HEK293 (cell line): ENCODE data around the gene OPALIN.

Experiments used
- BCL11A ChIP-seq: fragments of 450-650 bp; formaldehyde crosslinking; IDR thresholded peaks from 2 replicates; pipeline ENCODE4 v1.5.1; 2016; ENCODE audit warnings: low read depth, missing biosample characterization, missing genetic modification characterization
- YY1 ChIP-seq: fragments of 450-650 bp; formaldehyde crosslinking; IDR thresholded peaks from 2 replicates; pipeline ENCODE4 v1.5.1; 2018; ENCODE audit warnings: missing biosample characterization, missing genetic modification characterization
- ZNF10 ChIP-seq: fragments of 450-650 bp; formaldehyde crosslinking; IDR thresholded peaks from 2 replicates; pipeline ENCODE4 v1.5.1; 2017; ENCODE audit warnings: missing biosample characterization, missing genetic modification characterization
- ZNF19 ChIP-seq: fragments of 450-650 bp; formaldehyde crosslinking; IDR thresholded peaks from 2 replicates; pipeline ENCODE4; 2016; ENCODE audit warnings: missing biosample characterization, missing genetic modification characterization, low read depth
- ZNF24 ChIP-seq: fragments of 450-650 bp; formaldehyde crosslinking; IDR thresholded peaks from 2 replicates; pipeline ENCODE4 v1.5.1; 2016; ENCODE audit warnings: missing biosample characterization, missing genetic modification characterization
- ZNF274 ChIP-seq, 2 experiments: fragments of 200-500 bp in 1 of 2; fragments of 450-650 bp in 1 of 2; sonication (Bioruptor generic) in 1 of 2; formaldehyde crosslinking in 1 of 2; IDR thresholded peaks; 2 replicates each; pipeline versions ENCODE4 v1.5.1 to v1.6.1; 2014 to 2016; ENCODE audit warnings: borderline replicate concordance in 1 of 2, inconsistent platforms in 1 of 2, low read length in 1 of 2, missing biosample characterization in 1 of 2, missing genetic modification characterization in 1 of 2
- ZNF335 ChIP-seq: fragments of 450-650 bp; formaldehyde crosslinking; conservative IDR thresholded peaks from 2 replicates; pipeline ENCODE4 v1.5.1; 2016; ENCODE audit warnings: missing biosample characterization, missing genetic modification characterization
- ZNF76 ChIP-seq: fragments of 450-650 bp; formaldehyde crosslinking; IDR thresholded peaks from 2 replicates; pipeline ENCODE4; 2016; ENCODE audit warnings: low read depth, missing biosample characterization, missing genetic modification characterization, borderline replicate concordance
- ZXDB ChIP-seq: fragments of 450-650 bp; formaldehyde crosslinking; IDR thresholded peaks from 2 replicates; pipeline ENCODE4 v1.5.1; 2016; ENCODE audit warnings: missing biosample characterization, missing genetic modification characterization
- TF ChIP-seq, protein P1 (sequence below): fragments of 450-650 bp; formaldehyde crosslinking; IDR thresholded peaks from 2 replicates; pipeline ENCODE4 v1.5.1; 2016; ENCODE audit warnings: missing biosample characterization, missing genetic modification characterization, low read depth
- TF ChIP-seq, protein P2 (sequence below): fragments of 450-650 bp; formaldehyde crosslinking; IDR thresholded peaks from 2 replicates; pipeline ENCODE4 v1.5.1; 2016; ENCODE audit warnings: missing biosample characterization, missing genetic modification characterization
- TF ChIP-seq, protein P3 (sequence below): fragments of 450-650 bp; formaldehyde crosslinking; IDR thresholded peaks from 2 replicates; pipeline ENCODE4 v1.5.1; 2016; ENCODE audit warnings: missing biosample characterization, missing genetic modification characterization, borderline replicate concordance
- TF ChIP-seq, protein P4 (sequence below): sonication (generic); formaldehyde crosslinking; IDR thresholded peaks from 2 replicates; pipeline ENCODE4 v1.8.1; 2022; ENCODE audit warnings: mild to moderate bottlenecking, moderate library complexity, missing genetic modification reagents
- TF ChIP-seq, protein P5 (sequence below): fragments of 450-650 bp; formaldehyde crosslinking; IDR thresholded peaks from 2 replicates; pipeline ENCODE4 v1.5.1; 2016; ENCODE audit warnings: missing biosample characterization, missing genetic modification characterization

DNA sequence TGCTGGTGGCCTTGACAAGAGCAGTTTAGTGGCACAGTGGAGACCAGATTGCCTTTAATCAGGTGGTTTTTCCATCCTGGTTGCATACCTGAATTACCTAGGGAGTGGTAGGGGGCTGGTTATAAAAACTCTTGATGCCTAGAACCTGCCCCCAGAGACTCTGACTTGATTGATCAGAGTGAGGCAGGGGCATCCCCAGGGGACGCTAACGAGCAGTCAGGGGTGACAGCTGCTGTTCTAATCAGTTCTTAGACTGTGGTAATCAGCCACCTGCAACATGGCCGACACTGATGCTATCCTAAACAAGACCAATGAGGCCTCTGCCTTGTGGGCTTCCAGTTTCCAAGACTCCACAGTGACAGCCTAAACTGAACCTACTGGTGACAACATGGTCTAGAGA, 2.0 kb upstream of the OPALIN start:
- TF ChIP-seq ZNF19 (no peak), ZNF335 (tag by site-specific recombination) (no peak), ZNF274 (IDR thresholded peaks at IDR 0.05; ENCODE audit: low read length) (no peak), ZNF274 (tag by site-specific recombination; IDR thresholded peaks at IDR 0.05; ENCODE audit: borderline replicate concordance) (no peak), ZNF10 (no peak), ZNF24 (tag by site-specific recombination) (no peak), ZXDB (tag by site-specific recombination) (no peak), YY1 (tag by site-specific recombination) (no peak), BCL11A (tag by site-specific recombination) (no peak), ZNF76 (tag by site-specific recombination) (no peak)
- TF ChIP-seq, protein P1, sequence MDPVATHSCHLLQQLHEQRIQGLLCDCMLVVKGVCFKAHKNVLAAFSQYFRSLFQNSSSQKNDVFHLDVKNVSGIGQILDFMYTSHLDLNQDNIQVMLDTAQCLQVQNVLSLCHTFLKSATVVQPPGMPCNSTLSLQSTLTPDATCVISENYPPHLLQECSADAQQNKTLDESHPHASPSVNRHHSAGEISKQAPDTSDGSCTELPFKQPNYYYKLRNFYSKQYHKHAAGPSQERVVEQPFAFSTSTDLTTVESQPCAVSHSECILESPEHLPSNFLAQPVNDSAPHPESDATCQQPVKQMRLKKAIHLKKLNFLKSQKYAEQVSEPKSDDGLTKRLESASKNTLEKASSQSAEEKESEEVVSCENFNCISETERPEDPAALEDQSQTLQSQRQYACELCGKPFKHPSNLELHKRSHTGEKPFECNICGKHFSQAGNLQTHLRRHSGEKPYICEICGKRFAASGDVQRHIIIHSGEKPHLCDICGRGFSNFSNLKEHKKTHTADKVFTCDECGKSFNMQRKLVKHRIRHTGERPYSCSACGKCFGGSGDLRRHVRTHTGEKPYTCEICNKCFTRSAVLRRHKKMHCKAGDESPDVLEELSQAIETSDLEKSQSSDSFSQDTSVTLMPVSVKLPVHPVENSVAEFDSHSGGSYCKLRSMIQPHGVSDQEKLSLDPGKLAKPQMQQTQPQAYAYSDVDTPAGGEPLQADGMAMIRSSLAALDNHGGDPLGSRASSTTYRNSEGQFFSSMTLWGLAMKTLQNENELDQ (tag by site-specific recombination), result no peak
- TF ChIP-seq, protein P2, sequence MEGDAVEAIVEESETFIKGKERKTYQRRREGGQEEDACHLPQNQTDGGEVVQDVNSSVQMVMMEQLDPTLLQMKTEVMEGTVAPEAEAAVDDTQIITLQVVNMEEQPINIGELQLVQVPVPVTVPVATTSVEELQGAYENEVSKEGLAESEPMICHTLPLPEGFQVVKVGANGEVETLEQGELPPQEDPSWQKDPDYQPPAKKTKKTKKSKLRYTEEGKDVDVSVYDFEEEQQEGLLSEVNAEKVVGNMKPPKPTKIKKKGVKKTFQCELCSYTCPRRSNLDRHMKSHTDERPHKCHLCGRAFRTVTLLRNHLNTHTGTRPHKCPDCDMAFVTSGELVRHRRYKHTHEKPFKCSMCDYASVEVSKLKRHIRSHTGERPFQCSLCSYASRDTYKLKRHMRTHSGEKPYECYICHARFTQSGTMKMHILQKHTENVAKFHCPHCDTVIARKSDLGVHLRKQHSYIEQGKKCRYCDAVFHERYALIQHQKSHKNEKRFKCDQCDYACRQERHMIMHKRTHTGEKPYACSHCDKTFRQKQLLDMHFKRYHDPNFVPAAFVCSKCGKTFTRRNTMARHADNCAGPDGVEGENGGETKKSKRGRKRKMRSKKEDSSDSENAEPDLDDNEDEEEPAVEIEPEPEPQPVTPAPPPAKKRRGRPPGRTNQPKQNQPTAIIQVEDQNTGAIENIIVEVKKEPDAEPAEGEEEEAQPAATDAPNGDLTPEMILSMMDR (tag by site-specific recombination), result no peak
- TF ChIP-seq, protein P3, sequence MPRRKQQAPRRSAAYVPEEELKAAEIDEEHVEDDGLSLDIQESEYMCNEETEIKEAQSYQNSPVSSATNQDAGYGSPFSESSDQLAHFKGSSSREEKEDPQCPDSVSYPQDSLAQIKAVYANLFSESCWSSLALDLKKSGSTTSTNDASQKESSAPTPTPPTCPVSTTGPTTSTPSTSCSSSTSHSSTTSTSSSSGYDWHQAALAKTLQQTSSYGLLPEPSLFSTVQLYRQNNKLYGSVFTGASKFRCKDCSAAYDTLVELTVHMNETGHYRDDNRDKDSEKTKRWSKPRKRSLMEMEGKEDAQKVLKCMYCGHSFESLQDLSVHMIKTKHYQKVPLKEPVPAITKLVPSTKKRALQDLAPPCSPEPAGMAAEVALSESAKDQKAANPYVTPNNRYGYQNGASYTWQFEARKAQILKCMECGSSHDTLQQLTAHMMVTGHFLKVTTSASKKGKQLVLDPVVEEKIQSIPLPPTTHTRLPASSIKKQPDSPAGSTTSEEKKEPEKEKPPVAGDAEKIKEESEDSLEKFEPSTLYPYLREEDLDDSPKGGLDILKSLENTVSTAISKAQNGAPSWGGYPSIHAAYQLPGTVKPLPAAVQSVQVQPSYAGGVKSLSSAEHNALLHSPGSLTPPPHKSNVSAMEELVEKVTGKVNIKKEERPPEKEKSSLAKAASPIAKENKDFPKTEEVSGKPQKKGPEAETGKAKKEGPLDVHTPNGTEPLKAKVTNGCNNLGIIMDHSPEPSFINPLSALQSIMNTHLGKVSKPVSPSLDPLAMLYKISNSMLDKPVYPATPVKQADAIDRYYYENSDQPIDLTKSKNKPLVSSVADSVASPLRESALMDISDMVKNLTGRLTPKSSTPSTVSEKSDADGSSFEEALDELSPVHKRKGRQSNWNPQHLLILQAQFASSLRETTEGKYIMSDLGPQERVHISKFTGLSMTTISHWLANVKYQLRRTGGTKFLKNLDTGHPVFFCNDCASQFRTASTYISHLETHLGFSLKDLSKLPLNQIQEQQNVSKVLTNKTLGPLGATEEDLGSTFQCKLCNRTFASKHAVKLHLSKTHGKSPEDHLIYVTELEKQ (tag by site-specific recombination), result no peak
- TF ChIP-seq, protein P4, sequence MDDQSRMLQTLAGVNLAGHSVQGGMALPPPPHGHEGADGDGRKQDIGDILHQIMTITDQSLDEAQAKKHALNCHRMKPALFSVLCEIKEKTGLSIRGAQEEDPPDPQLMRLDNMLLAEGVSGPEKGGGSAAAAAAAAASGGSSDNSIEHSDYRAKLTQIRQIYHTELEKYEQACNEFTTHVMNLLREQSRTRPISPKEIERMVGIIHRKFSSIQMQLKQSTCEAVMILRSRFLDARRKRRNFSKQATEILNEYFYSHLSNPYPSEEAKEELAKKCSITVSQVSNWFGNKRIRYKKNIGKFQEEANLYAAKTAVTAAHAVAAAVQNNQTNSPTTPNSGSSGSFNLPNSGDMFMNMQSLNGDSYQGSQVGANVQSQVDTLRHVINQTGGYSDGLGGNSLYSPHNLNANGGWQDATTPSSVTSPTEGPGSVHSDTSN (CRISPR knock-in tag), result no peak
- TF ChIP-seq, protein P5, sequence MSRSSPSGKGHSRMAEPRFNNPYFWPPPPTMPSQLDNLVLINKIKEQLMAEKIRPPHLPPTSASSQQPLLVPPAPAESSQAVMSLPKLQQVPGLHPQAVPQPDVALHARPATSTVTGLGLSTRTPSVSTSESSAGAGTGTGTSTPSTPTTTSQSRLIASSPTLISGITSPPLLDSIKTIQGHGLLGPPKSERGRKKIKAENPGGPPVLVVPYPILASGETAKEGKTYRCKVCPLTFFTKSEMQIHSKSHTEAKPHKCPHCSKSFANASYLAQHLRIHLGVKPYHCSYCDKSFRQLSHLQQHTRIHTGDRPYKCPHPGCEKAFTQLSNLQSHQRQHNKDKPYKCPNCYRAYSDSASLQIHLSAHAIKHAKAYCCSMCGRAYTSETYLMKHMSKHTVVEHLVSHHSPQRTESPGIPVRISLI, result no peak
